HG03066 (cell line): ENCODE results near the gene MRTFB.

Source experiments
- ATAC-seq: cut with Tn5 transposase; IDR thresholded peaks from one replicate; pipeline ENCODE4 v1.9.1; 2021; ENCODE audit warnings: low read depth; ENCODE audit not compliant: unreplicated experiment

The MRTFB gene

DNA sequence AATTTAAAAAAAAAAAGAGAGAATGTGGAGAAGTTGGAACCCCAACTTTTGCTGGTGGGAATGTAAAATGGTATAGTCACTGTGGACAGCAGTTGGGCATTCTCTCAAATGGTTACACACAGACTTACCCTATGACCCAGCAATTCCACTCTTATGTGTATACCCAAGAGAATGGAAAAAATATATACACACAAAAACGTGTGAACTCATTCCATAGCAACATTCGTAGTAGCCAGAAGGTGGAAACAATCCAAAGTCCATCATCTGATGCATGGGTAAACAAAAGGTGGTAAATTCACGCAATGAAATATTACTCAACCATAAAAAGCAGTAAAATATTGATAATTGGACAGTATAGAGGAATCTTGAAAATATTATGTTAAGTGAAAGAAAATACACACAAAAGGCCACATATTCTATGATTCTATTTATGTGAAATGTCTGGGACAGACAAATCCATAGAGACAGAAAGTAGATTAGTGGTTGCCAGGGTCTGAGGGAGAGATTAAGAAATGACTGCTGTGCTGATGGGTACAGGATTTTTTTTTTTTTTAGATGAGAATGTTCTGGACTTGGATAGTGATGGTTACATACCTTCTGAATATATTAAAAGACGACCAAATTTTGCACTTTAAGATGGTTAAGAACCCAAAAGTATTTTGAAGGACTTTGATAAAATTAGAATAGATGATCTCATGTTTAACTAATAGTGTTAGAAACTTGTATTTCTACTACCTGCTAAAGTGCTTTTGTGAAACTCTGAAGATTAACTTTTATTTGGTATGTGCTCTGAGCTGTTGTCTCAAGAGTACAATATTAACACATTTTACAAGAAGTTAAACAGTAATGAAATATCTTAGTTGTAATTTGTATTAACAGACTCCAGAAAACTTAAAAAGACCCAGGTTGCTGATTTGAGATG is 60.9 kb downstream of the MRTFB start:
- no peak for ATAC-seq

DNA sequence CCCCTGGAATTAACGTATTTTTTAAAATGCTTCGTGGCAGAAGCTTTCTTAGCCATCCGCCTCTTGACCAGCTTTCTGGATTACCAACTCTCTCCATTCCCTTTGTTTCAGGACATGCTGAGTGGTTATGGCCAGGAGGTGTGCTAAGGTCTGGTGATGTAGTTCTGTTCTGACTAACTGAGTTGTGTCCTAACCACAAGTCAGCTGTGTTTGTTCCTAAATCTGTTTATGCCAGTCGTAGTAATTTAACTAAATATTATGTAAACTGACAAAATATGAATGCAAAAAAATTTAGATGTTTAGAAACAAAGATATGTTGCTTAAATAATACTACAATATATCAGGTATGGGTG is 61.6 kb downstream of the MRTFB start:
- no peak for ATAC-seq

DNA sequence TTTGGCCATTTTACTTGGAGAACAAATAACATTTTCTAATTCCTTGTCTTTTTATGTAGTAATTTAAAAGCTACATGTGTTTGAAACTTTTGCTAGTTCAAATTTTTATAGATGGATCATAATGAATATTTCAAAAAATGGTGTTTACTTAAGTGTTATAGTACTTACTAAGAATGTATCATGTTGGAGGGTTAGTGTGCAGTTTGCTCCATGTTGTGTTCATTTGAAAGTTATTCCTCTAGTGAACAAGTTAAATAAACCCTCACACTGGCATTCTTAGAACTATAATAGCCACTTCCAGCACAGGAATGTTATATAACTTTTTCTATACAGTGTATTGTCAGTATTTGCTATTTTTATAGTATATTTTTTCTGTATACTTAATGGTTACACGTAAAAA is 62.8 kb downstream of the MRTFB start:
- ATAC-seq: no peak

DNA sequence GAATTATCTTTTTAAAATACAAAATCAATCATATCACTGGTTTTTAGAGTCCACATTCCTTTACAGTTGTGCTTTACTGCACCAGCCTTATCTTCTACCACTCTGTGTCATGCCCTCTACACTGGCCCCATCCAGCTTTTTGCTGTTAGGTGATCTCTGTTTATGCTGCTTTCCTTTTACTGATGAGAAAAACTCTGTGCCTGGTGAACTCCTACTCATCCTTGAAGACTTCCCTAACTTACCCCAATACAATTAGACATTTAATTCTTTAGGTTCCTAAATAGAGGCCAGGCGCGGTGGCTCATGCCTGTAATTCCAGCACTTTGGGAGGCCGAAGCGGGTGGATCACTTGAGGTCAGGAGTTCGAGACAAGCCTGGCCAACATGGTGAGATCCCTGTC is 64.6 kb downstream of the MRTFB start:
- no peak for ATAC-seq

DNA sequence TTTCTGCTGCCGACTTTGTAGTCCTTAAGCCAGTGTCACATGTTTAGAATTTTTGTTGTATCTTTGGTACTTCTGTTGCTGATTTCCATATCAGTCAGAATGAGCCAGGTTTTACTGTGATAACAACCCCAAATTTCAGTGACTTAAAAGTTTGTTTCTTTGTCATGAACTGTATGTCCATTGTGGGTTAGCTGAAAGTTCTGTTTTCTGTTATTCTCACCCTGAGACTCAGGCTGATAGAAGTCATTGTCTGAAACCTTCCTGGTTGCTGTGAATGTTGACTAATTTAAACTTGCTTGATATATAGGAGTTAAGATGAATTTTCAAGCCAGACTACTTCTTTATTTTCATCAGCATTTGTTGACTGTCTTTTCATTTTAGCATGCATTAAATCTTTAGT is 68.8 kb downstream of the MRTFB start:
- no peak for ATAC-seq

DNA sequence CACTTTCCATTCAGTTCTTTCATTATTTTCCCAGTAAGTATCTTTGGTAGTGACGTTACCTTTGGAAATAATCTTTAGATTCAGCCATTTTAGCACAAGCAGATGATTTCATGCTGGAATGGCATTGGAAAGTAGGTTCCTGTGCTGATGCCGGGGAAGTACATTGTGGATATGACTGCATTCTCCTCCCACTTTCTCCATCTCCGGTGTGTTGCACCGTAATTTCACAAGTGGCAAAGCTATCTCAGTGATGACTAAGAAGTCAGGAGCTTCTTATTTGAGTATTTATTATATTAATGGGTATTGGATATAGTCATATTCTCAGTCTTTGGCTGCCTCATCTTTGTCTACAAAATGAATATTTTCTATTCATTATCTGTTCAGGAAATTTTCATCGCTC is 69.8 kb downstream of the MRTFB start:
- ATAC-seq: no peak

DNA sequence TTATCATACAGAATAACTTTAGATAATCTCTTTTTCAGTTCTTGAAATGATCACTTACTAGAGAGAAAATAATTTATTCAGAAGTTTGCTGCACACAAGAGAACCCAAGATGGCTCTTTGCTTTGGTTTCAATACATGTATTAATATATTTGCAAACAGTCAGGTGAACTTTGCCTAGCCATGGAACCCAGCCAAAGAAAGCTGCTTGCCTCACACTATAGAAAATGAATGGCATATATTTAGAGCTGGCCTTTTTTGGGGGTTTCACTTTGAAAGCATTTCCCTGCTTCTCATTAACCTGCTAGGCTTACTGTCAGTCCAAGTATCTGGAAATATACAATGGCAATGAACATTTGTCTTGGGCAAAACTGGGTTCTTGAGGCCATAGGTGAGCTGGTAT is 75.3 kb downstream of the MRTFB start:
- no peak for ATAC-seq

DNA sequence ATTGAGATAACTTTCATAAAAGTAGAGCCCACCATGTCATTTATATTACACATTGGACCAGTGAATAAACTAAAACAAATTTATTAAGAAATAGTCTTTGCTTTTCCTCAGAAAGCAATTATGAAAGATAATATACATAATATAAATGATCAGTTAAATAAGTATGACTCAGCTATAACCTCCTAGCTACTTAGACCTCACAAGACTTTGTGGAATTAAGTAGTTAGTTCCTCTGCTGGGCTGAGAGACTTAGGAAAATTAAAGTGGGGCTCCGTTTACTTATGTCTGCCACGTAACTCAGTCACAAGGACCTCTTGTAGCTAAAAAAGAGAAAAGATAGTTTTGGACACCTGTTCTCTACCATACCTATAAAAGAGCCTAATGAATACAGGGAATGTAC is 76.9 kb downstream of the MRTFB start:
- no peak for ATAC-seq

DNA sequence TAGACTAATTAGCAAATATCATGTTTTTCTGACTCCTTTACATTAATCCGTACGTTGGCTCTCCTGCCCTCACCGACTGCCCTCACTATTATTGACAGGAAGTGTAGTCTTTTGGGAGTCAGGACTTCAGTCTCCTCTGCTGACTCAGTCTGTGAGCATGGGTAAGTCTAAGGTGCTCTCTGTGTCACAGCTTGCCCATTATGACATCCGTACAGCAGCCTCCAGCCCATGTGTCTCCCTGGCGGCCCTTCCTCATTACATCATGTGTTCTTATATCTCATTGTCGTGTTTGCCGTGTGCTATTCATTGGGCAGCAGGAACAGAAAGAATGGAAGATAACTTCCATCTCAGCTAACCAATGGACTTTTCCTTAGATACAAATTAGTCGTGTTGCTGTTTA is 77.5 kb downstream of the MRTFB start:
- ATAC-seq: no peak

DNA sequence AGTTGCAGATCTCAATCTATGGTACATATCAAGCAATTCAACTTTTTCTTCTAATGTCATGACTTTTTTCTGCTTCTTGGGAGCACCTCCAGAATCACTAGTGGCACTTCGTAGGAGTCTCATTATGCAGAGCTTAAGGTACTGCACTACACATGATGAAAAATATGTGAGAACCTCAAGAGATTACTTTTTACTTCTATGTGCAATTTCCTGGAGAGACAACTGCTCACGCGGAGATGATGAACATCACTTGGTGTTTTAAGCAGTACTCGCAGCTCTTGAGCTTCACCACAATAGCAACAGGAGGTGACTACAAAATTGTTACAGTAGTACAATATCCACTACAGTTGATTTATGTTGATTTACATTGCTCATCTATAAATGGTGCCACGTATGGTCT is 79.7 kb downstream of the MRTFB start:
- no peak for ATAC-seq

DNA sequence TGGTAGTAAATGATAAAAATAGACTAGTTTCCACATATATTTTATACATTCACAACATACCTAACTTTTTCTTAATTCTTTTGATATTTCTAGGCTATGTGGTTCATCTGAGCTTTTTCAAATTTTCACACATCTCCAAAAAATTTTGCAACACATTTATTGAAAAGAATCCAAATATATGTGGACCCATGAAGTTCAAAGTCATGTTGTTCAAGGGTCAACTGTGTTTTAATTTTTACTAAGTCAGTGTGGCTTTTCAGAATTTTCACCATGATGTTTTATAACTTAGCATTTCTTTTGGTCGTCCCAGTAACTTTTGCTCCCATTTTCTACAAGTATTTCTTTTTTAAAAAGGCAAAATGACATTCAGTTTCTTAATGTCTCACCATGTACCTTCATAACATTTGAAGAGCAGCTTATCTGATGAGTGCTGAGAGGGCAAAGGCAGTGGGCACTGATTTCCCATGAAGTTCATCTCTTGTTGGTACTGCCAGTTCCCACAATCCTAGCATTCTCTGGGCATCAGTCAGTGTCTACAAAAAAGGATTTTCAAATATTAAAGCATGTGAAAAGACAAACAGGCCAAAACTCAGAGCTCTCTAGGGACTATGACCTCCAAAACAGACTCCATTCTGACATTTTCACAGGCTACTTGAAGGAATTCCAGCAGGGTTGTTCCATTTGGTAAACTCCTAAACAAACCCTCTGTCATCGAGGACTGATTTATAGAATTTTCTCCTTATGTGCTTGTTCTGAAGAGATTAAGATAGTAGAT is 80.3 kb downstream of the MRTFB start:
- ATAC-seq: no peak

DNA sequence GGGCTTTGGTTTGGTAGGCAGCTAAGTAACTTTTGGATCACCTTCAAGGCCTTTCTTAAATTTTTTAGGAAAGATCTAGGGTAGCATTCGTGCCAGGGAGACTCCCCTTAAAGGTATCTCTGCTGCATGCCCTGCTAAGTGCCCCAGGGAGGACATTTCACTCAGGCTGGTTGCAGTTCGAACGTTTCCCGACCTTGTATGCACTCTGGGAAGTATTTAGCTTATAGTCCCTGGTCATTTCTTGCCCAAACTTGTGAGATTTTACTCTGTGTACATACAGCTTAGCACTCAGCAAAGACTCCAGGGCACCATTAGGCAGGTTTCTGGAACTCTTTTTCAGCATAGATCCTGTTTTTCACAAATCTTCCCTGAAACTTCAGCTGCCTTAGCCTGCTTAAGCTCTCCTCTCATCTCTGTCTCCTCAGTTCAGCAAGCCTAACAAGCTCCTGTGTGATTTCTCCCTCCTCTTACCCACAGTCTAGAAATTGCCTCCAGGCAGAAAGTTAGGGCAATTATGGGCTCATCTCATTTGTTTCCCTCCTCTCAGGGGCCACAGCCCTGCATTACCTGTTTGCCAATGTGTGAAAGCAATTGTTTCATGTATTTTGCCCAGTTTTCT is 84.6 kb downstream of the MRTFB start:
- ATAC-seq: no peak

DNA sequence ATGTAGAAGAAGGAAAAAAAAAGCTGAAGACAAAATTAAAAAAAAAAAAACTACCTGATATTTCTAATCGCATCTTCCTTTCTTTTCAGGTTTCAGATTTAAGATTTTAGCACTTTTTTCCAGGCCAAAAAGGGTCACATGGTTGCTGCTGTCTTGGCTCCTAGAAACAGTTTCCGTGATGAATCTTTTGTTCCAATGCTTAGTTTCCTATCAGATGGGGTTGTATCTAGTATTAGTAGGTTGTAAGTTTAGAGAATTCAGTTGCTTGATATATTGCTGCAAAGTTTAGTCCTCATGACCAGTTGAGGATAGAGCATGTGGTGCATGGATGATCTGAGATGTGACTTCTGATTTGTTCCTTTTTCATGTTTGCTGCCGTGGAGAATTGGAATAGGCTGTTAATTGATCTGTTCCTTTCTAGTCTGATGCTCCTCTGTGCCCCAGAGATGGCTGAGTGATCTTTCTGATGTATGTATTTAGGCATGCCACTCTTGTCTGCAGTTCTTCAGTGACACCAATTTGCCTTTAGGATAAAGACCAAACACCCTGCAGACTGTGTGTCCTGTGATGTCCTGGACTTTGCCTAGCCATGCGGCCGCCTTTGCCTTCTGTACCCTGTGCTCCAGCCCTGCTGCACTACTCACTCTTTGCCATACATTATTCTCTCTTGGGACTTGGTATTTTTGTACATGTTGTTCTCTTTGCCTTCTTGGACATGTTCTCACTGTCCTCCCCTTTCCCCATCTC is 94.0 kb downstream of the MRTFB start:
- ATAC-seq: no peak

DNA sequence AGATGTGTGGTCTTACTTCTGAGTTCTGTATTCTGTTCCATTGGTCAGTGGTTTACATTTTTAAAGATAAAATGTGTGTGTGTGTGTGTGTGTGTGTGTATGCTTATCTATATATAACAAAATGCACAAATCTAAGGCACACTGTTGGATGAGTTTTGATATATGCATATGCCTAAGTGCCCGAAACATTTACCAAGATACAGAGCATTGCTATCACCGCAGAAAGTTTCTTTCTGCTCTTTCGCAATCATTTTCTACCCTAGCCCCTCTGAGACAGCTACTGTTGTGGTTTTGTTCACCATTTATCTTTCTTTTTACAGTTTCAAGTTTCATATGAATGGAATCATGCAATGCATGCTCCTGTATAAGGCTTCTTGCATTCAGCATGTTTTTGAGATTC is 97.0 kb downstream of the MRTFB start:
- ATAC-seq: no peak

DNA sequence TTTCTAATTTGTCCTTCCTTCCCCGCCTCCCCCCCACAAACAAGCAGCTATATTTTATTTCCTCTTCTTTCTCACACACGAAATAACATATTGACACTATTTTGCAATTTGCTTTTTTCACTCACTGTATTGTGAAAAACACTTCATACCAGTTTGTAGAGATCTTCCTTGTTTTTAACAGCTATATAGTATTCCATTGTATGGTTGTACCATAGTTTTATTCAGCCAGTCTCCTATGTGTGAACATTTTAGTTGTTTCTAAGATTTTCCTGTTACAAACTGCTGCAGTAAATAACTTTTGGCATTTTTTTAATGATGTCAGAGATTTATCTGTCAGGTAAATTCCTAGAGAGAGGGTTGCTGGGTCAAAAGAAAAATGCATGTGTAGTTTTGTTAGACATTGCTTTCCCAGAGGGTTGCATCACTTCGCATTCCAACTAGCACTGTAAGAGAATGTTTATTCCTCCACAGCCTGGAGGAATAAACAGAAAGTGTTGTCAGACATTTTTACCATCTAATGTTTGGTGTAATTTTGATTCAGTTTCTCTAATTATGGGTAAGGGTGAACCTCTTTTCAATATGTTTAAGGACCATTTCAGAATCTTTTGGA is 101.2 kb downstream of the MRTFB start:
- no peak for ATAC-seq

DNA sequence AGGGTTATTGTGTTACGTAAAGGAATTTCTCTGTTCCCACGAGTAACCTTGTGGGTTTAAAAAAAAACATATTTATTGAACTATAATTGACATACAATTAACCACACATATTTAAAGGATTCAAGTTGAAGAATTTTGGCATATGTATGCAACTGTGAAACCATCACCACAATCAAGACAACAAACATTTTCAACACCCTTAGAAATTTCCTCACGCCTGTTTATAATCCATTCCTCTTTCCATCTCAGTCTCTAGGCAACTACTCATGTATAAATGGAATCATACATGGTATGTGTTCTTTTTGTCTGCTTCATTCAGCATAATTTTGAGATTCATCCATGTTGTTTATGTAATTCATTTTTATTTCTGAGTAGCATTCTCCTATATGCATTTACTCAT is 104.0 kb downstream of the MRTFB start:
- ATAC-seq: no peak

DNA sequence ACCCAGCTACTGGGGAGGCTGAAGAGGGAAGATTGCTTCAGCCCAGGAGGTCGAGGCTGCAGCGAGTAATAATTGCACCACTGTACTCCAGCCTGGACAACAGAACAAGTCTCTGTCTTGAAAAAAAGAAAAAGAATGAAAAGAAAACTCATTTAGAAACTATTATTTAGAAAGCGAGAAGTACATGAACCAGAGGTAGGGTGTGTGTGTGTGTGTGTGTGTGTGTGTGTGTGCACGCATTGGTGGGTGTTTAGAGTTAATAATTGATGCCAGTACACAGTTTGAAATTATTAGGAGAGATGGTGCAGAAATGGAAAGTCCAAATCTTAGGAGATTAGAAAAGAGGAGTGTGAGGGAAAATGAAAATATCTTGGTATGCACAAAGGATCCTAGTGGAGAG is 106.6 kb downstream of the MRTFB start:
- no peak for ATAC-seq

DNA sequence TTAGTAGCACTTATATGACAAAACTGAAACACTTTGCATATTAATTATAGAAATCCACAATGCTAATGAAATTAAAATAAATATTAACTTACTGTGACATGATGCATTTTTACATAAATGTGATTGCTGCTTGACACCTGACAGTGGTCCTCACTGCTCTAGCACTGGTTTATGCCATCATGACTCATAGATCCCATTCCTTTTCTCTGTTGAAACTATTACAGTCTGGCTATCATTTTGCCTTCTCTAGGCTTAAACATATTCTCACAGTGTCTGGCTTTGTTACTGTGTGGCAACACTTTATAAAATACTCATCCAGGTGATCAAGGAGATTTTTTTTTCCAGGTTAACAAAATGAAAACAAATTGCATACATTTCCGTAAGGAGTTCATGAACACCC is 108.0 kb downstream of the MRTFB start:
- no peak for ATAC-seq

DNA sequence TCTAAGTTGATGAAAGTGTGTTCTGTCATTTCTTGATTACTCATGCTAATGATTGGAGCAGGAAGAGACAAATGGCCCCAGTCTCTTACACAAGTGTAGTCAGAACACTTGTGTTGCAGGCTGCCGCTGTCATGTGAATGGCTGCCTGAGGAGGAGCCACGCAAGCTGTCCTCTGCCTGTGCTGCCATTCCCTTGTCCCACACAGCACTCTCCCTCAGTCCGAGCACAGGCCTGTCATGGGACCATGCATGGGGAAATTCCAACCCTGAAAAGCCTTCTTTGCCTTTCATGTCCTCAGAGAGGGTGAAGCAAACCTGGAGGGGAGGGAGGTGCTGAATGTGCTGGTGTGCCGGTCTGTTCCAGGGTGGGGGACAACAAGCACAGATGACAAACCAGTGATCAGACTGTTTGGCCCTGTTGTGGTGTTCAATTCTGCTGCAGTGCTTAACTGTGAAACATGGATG is 109.4 kb downstream of the MRTFB start:
- no peak for ATAC-seq

DNA sequence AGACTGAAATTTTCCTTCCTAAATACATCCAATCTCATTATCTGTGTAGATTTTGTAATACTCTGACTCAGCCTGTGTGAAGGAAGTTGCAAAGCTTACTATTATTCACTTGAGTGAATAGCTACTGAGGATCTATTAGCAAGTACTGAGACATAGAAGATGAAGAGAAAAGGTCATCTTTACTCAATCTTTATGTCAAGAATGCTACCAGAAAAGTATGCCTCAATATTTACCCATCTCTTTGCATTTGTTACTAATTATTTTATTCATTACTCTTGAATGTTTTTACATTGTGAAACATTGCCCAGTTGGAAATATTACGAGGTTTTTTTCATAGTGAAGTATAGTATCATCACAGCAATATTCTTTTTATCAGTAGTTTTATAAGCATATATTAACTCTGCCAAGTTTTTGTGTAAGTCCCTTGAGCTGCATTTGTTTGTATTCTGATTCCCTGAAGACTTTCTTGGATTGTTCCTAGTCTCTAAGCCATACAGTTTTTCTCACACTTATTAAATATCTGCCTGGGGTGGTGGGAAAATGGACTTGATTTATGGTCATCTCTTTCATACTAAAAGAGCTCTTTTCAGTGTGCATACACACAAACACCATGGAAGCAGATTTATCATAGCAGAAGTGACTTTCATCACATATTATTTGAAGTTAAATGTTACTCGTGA is 110.4 kb downstream of the MRTFB start:
- ATAC-seq: no peak
